GM12875 (cell line): ENCODE measurements around the gene BORCS5.

Experiments used
- H3K4me3 ChIP-seq: one replicate; pipeline ENCODE4 v1.5.1; 2011; ENCODE audit warnings: low read depth, low read length, control low read depth
- TF ChIP-seq, protein P1 (sequence below): IDR thresholded peaks from 2 replicates; pipeline ENCODE4 v1.5.1; 2011; ENCODE audit warnings: low read depth, mild to moderate bottlenecking, control low read depth, inconsistent platforms, low read length, moderate library complexity, borderline replicate concordance; ENCODE audit not compliant: insufficient read depth

BORCS5 gene

DNA sequence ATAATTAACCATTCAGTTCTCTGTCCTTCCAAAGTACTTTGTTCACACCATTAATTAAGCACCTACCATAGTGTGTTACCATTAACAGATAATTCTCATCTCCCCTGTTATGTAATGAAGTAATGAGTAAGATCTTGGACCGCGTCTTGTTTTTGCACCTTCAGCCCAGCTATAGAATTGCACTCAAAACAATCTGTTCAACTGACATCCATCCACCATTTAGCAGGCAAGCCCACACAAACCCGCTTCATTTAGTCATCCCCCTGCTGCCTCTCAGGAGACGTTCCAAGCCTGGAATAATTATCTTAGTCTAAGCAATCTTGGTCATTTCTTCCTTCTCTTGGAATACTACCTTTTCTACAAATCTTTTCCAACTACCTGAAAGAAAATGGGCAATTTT lies 131.4 kb downstream of the BORCS5 start:
- TF ChIP-seq, protein P1, sequence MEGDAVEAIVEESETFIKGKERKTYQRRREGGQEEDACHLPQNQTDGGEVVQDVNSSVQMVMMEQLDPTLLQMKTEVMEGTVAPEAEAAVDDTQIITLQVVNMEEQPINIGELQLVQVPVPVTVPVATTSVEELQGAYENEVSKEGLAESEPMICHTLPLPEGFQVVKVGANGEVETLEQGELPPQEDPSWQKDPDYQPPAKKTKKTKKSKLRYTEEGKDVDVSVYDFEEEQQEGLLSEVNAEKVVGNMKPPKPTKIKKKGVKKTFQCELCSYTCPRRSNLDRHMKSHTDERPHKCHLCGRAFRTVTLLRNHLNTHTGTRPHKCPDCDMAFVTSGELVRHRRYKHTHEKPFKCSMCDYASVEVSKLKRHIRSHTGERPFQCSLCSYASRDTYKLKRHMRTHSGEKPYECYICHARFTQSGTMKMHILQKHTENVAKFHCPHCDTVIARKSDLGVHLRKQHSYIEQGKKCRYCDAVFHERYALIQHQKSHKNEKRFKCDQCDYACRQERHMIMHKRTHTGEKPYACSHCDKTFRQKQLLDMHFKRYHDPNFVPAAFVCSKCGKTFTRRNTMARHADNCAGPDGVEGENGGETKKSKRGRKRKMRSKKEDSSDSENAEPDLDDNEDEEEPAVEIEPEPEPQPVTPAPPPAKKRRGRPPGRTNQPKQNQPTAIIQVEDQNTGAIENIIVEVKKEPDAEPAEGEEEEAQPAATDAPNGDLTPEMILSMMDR, result no peak

DNA sequence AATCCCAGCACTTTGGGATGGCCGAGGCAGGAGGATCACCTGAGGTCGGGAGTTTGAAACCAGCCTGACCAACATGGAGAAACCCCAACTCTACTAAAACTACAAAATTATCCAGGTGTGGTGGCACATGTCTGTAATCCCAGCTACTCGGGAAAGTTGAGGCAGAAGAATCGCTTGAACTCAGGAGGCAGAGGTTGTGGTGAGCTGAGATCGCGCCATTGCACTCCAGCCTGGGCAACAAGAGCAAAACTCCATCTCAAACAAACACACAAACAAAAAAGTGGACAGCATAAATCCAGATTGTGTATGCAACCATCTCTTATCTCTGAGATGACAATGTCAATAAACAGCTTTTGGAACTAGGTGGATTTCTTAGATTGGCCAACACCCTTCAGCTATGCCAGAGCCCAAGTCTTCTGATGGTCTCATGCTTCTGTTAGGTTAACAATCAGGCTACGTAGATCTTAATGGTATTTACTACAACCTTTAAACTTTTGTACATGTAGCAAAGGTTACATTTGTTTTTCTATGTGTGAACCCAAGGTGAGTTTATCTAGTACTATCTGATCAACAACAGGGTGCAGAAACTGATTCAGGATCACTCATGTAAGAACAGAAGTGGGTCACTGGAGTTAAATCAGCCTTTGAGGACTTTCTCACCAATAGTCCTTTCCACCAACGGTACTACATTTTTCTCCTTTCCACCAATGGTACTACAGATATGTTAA lies 132.1 kb downstream of the BORCS5 start:
- H3K4me3 ChIP-seq, result no peak overlapping the region
- TF ChIP-seq, protein P1, result no peak

More for the DNA sequence above, 131.4 kb downstream of the BORCS5 start:
- no peak overlapping the region for H3K4me3 ChIP-seq

DNA sequence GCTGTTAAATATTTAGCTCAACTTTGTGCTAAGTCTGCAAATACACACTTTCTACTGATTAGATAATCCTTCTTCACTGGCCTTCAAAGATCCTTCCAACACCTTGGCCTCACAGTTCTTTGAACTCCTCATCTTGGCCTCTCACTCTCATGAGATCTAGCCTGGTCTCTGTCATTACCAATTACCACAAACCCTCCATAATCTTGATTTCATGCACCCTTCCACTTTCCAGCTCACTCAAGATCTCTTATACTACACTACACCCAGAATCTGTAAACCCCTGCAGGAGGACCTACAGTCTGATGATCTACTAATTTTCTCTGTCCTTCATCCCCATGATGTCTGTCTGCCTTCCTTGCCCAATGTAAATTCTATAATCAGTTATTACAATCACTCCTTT lies 134.7 kb downstream of the BORCS5 start:
- H3K4me3 ChIP-seq, result no peak overlapping the region
- TF ChIP-seq, protein P1, result no peak

DNA sequence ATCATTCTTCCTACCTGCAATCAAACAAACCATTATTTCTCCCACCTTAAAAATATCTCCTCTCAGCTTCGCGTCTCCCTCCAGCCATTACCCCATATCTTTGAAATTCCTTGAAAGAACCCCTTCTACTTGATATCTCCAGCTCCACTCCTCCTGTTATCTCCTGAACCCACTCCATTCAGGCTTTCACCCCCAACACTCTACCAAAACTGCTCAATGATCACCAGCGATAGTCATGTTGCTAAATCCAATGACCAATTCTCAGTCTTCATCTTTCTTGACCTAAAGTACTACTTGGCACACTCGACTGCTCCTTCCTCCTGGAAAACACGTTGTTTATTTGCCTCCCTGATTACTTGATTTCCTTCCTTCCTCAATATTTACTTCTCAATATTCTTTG lies 135.7 kb downstream of the BORCS5 start:
- H3K4me3 ChIP-seq, result no peak overlapping the region
- TF ChIP-seq, protein P1, result no peak

DNA sequence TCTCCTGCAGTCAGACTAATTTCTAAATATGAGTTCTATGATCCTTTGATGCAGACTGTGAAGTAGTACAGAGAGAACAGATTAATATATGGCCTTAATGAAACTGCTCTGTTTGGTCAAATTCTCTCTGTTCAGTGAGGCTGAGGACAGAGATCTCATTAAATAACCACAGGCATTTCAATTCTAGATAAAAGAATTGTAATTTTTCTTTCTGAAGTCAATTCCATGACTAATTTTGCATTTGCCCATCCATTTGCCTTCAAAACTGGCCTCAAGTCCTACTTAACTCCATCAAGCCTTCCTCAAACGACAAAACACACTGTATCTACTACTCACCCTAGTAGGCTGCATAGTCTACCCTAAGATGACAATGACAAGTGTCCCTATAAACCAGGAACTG lies 138.7 kb downstream of the BORCS5 start:
- TF ChIP-seq, protein P1, result no peak
- no peak overlapping the region for H3K4me3 ChIP-seq

DNA sequence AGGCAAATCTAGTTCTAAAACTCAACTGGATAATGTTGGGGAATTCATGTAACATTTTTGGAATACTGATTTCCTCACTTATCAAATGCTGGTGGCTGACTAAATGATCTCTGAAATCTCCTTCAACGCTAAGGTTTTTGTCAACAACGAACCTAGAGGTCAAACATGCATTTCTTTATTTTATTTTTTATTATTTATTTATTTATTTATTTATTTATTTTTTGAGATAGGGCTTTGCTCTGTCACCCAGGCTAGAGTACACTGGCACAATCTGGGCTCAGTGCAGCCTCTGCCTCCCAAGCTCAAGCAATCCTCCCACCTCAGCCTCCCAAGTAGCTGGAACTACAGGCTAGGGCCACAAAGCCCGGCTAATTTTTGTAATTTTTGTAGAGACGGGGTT lies 141.3 kb downstream of the BORCS5 start:
- no peak overlapping the region for H3K4me3 ChIP-seq
- TF ChIP-seq, protein P1, result no peak

DNA sequence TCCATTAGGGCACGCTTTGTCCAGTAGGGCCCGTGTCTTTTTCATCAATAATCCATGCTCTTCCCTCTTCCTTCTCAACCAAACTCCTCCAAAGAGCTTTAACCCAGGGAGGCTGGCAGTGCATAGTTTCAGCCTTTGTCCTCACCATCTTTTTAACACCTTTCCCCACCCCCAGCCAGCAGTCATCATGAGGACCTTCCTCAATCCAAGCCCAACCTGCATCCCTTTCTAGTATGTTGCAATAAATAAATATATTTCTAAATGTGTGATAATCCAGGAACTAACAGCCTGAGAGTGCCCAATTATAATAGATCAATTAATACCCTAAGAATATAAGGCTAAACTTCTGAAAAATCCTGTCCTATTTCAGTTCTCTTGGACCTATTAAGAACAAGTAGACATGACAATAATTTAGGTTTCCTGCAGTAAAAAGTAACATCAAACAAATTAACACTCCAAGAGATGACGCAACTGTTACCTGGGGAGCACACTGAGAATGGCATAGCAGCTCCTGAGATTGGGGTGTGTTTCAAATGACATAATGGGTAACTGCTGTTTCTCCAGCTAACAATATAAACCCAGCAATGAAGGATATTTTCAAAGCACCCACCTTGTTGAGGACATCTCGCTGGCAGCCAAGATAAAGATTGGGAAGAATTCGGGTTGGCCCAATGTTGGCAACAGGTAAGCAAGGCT lies 143.2 kb downstream of the BORCS5 start:
- TF ChIP-seq, protein P1, result no peak
- no peak overlapping the region for H3K4me3 ChIP-seq
